Activated T-helper 1 cell treated with anti-CD3 and anti-CD28 coated beads, Interleukin-12 subunit alpha, Interleukin-12 subunit beta, Interleukin-2, Interleukin-4 antibody, amounts not matched to agents 30 ng/mL and 10 ng/mL and 1 ng/mL, durations not matched to agents 14 hours and 24 hours and 36 hours (primary cell): ENCODE results near the gene CCNJL. TPM values are rescaled to one million over a fixed set of nuclear protein-coding genes. Genes with fewer than 3 reads are reported as not detected.
"Not testable (repeated sequence)": the region's sequence is repeated elsewhere in the genome, so short reads cannot be mapped to it uniquely, and the experiment has no call there.

Source experiments
- DNase-seq: peaks from one replicate; pipeline ENCODE4 v3.0.0; 2021; ENCODE audit warnings: low spot score
- H3K27ac Mint-ChIP-seq: one replicate; pipeline ENCODE4 v1.8.0; 2021; ENCODE audit warnings: mild to moderate bottlenecking, mixed read lengths
- H3K27me3 Mint-ChIP-seq: one replicate; pipeline ENCODE4 v1.8.0; 2022; ENCODE audit warnings: mild to moderate bottlenecking, moderate library complexity, mixed read lengths; ENCODE audit not compliant: insufficient read depth
- H3K36me3 Mint-ChIP-seq: one replicate; pipeline ENCODE4 v1.8.0; 2021; ENCODE audit warnings: low read depth, mixed read lengths
- H3K4me1 Mint-ChIP-seq: one replicate; pipeline ENCODE4 v1.8.0; 2021; ENCODE audit warnings: low read depth, mixed read lengths
- H3K4me3 Mint-ChIP-seq: one replicate; pipeline ENCODE4 v1.8.0; 2021; ENCODE audit warnings: mild to moderate bottlenecking, moderate library complexity, mixed read lengths
- H3K9me3 Mint-ChIP-seq: one replicate; pipeline ENCODE4 v1.8.0; 2021; ENCODE audit warnings: mixed read lengths
- intact Hi-C: fragments of 100-400 bp; cut with micrococcal nuclease; formaldehyde crosslinking; loops from one replicate; pipeline ENCODE4 v1.15.1; 2024
- total RNA-seq: library from RNA; stranded (reverse); gene quantifications from 2 replicates; pipeline ENCODE4 v1.2.3, GENCODE V29; 2022

CCNJL gene
- total RNA-seq, 1 donor from 2014 or later = not detected

- Mint-ChIP-seq H3K4me3 (no peak overlapping the region), H3K36me3 (no peaks in the 10 kb centered on the region), H3K9me3 (no peaks in the 10 kb centered on the region), H3K27me3 (peaks cover 2% of the 10 kb centered on the region), H3K27ac (no peak overlapping the region), H3K4me1 (no peaks in the 10 kb centered on the region)
- no peak for DNase-seq
- intact Hi-C loops = no loop called here
Observed at GRCh38 chr5:160349249-160349934, 37.0 kb upstream of the CCNJL start.

- DNase-seq = no peak
- intact Hi-C loops = no loop called here
- no peaks in the 10 kb centered on the region for H3K9me3 Mint-ChIP-seq
- no peaks in the 10 kb centered on the region for H3K36me3 Mint-ChIP-seq
- no peak overlapping the region for H3K27ac Mint-ChIP-seq
- H3K4me3 Mint-ChIP-seq = no peak overlapping the region
- H3K27me3 Mint-ChIP-seq = peaks cover 3% of the 10 kb centered on the region
- H3K4me1 Mint-ChIP-seq = no peaks in the 10 kb centered on the region
Observed at GRCh38 chr5:160348080-160348479, 35.7 kb upstream of the CCNJL start.

- Mint-ChIP-seq H3K36me3 (no peaks in the 10 kb centered on the region), H3K9me3 (no peaks in the 10 kb centered on the region), H3K4me1 (no peaks in the 10 kb centered on the region), H3K4me3 (no peak overlapping the region), H3K27me3 (peaks cover 3% of the 10 kb centered on the region), H3K27ac (no peak overlapping the region)
- no peak for DNase-seq
- intact Hi-C loops = no loop called here
Observed at GRCh38 chr5:160347448-160347847, 35.1 kb upstream of the CCNJL start.

GRCh38 chr5:160342413-160342941 lies 30.1 kb upstream of the CCNJL start:
- intact Hi-C loops = no loop called here

GRCh38 chr5:160341309-160341870 lies 29.0 kb upstream of the CCNJL start:
- intact Hi-C loops = no loop called here
- Mint-ChIP-seq H3K4me3 (no peak overlapping the region), H3K4me1 (peaks cover 4% of the 10 kb centered on the region), H3K27ac (no peak overlapping the region), H3K9me3 (no peaks in the 10 kb centered on the region), H3K27me3 (peaks cover 9% of the 10 kb centered on the region), H3K36me3 (no peaks in the 10 kb centered on the region)
- DNase-seq = no peak

More at GRCh38 chr5:160342413-160342941, 30.1 kb upstream of the CCNJL start:
- peaks cover 4% of the 10 kb centered on the region for H3K4me1 Mint-ChIP-seq
- H3K4me3 Mint-ChIP-seq = no peak overlapping the region
- no peak for DNase-seq
- no peak overlapping the region for H3K27ac Mint-ChIP-seq
- H3K36me3 Mint-ChIP-seq = no peaks in the 10 kb centered on the region
- H3K9me3 Mint-ChIP-seq = no peaks in the 10 kb centered on the region
- peaks cover 9% of the 10 kb centered on the region for H3K27me3 Mint-ChIP-seq

GRCh38 chr5:160340513-160340912 lies 28.1 kb upstream of the CCNJL start:
- DNase-seq, H3K36me3 Mint-ChIP-seq, H3K27ac Mint-ChIP-seq, H3K27me3 Mint-ChIP-seq, H3K9me3 Mint-ChIP-seq, intact Hi-C loops, H3K4me1 Mint-ChIP-seq, H3K4me3 Mint-ChIP-seq: not testable (repeated sequence)

GRCh38 chr5:160339406-160340130 lies 27.2 kb upstream of the CCNJL start:
- Mint-ChIP-seq H3K36me3 (no peaks in the 10 kb centered on the region), H3K27me3 (peaks cover 9% of the 10 kb centered on the region), H3K4me3 (no peak overlapping the region), H3K27ac (no peak overlapping the region), H3K4me1 (peaks cover 4% of the 10 kb centered on the region), H3K9me3 (no peaks in the 10 kb centered on the region)
- intact Hi-C loops = no loop called here
- no peak for DNase-seq

GRCh38 chr5:160334716-160335115 lies 22.4 kb upstream of the CCNJL start:
- H3K27ac Mint-ChIP-seq, H3K36me3 Mint-ChIP-seq, H3K27me3 Mint-ChIP-seq, DNase-seq, H3K4me3 Mint-ChIP-seq, H3K9me3 Mint-ChIP-seq, intact Hi-C loops, H3K4me1 Mint-ChIP-seq: not testable (repeated sequence)

- Mint-ChIP-seq H3K4me1 (no peaks in the 10 kb centered on the region), H3K36me3 (no peaks in the 10 kb centered on the region), H3K4me3 (no peak overlapping the region), H3K9me3 (no peaks in the 10 kb centered on the region), H3K27ac (no peak overlapping the region), H3K27me3 (no peaks in the 10 kb centered on the region)
- no peak for DNase-seq
- intact Hi-C loops = no loop called here
Observed at GRCh38 chr5:160333721-160334120, 21.4 kb upstream of the CCNJL start.

GRCh38 chr5:160330212-160330611 lies 17.8 kb upstream of the CCNJL start:
- H3K4me1 Mint-ChIP-seq = no peaks in the 10 kb centered on the region
- peaks cover 2% of the 10 kb centered on the region for H3K27me3 Mint-ChIP-seq
- intact Hi-C loops = no loop called here
- no peak for DNase-seq
- H3K27ac Mint-ChIP-seq = no peak overlapping the region
- H3K4me3 Mint-ChIP-seq = no peak overlapping the region
- no peaks in the 10 kb centered on the region for H3K36me3 Mint-ChIP-seq
- no peaks in the 10 kb centered on the region for H3K9me3 Mint-ChIP-seq

GRCh38 chr5:160327818-160328217 lies 15.5 kb upstream of the CCNJL start:
- H3K4me3 Mint-ChIP-seq = no peak overlapping the region
- no peak overlapping the region for H3K27ac Mint-ChIP-seq
- intact Hi-C loops = no loop called here
- no peak for DNase-seq
- H3K27me3 Mint-ChIP-seq = peaks cover 2% of the 10 kb centered on the region
- no peaks in the 10 kb centered on the region for H3K36me3 Mint-ChIP-seq
- H3K9me3 Mint-ChIP-seq = no peaks in the 10 kb centered on the region
- no peaks in the 10 kb centered on the region for H3K4me1 Mint-ChIP-seq

- no peak overlapping the region for H3K4me3 Mint-ChIP-seq
- H3K27me3 Mint-ChIP-seq = peaks cover 2% of the 10 kb centered on the region
- H3K4me1 Mint-ChIP-seq = no peaks in the 10 kb centered on the region
- no peaks in the 10 kb centered on the region for H3K9me3 Mint-ChIP-seq
- no peaks in the 10 kb centered on the region for H3K36me3 Mint-ChIP-seq
- no peak for DNase-seq
- H3K27ac Mint-ChIP-seq = no peak overlapping the region
- intact Hi-C loops = no loop called here
Observed at GRCh38 chr5:160326981-160327380, 14.6 kb upstream of the CCNJL start.

GRCh38 chr5:160325716-160326115 lies 13.4 kb upstream of the CCNJL start:
- Mint-ChIP-seq H3K4me1 (no peaks in the 10 kb centered on the region), H3K4me3 (no peak overlapping the region), H3K36me3 (no peaks in the 10 kb centered on the region), H3K9me3 (no peaks in the 10 kb centered on the region), H3K27me3 (peaks cover 5% of the 10 kb centered on the region), H3K27ac (no peak overlapping the region)
- intact Hi-C loops = no loop called here
- DNase-seq = no peak
